Activated CD8-positive, alpha-beta memory T cell treated with anti-CD3 and anti-CD28 coated beads, Interleukin-2, amount 50 U/mL, for 24 hours (primary cell): ENCODE data around the gene LGALS8.
A peak's percentile ranks its signal among the peaks of the same experiment; 100 is the strongest.
"Not testable (repeated sequence)": the region's sequence is repeated elsewhere in the genome, so short reads cannot be mapped to it uniquely, and the experiment has no call there.

Experiments
- DNase-seq: peaks from one replicate; pipeline ENCODE4 v3.0.0-alpha.2; 2020; ENCODE audit errors: extremely low read depth

The LGALS8 gene

GRCh38 chr1:236523704-236524141 is at the start of gene LGALS8:
TSS of gene LGALS8 (plus strand) at chr1:236523982. CDS start at chr1:236526071, 2,089 bp downstream.
- DNase-seq = peak; percentile 76

GRCh38 chr1:236476019-236476418 is 47.8 kb upstream of the LGALS8 start:
- no peak for DNase-seq

- no peak for DNase-seq
These were observed 42.9 kb upstream of the LGALS8 start for GRCh38 chr1:236480758-236481436.

- no peak for DNase-seq
These were observed 39.3 kb upstream of the LGALS8 start for GRCh38 chr1:236484310-236484971.

GRCh38 chr1:236486356-236487002 is 37.3 kb upstream of the LGALS8 start:
- DNase-seq = no peak

- not testable (repeated sequence) for DNase-seq
These were observed 34.6 kb upstream of the LGALS8 start for GRCh38 chr1:236489161-236489560.

GRCh38 chr1:236489710-236490377 is 33.9 kb upstream of the LGALS8 start:
- no peak for DNase-seq

- DNase-seq = no peak
These were observed 32.2 kb upstream of the LGALS8 start for GRCh38 chr1:236491469-236492136.

- DNase-seq = no peak
These were observed 31.4 kb upstream of the LGALS8 start for GRCh38 chr1:236492378-236492777.

GRCh38 chr1:236494082-236494481 is 29.7 kb upstream of the LGALS8 start:
- no peak for DNase-seq

- no peak for DNase-seq
These were observed 29.0 kb upstream of the LGALS8 start for GRCh38 chr1:236494586-236495466.

GRCh38 chr1:236495467-236496112 is 28.2 kb upstream of the LGALS8 start:
- DNase-seq = no peak

- no peak for DNase-seq
These were observed 25.9 kb upstream of the LGALS8 start for GRCh38 chr1:236497908-236498307.

- DNase-seq = no peak
These were observed 22.7 kb upstream of the LGALS8 start for GRCh38 chr1:236501093-236501492.

GRCh38 chr1:236502579-236502971 is 21.2 kb upstream of the LGALS8 start:
- no peak for DNase-seq

- DNase-seq = no peak
These were observed 20.7 kb upstream of the LGALS8 start for GRCh38 chr1:236502972-236503639.

- not testable (repeated sequence) for DNase-seq
These were observed 19.4 kb upstream of the LGALS8 start for GRCh38 chr1:236504338-236504737.

GRCh38 chr1:236507022-236507700 is 16.6 kb upstream of the LGALS8 start:
- DNase-seq = no peak

GRCh38 chr1:236508593-236509027 is 15.2 kb upstream of the LGALS8 start:
- DNase-seq = no peak
